ENCODE results near the gene TLR6.

TLR6 gene

DNA sequence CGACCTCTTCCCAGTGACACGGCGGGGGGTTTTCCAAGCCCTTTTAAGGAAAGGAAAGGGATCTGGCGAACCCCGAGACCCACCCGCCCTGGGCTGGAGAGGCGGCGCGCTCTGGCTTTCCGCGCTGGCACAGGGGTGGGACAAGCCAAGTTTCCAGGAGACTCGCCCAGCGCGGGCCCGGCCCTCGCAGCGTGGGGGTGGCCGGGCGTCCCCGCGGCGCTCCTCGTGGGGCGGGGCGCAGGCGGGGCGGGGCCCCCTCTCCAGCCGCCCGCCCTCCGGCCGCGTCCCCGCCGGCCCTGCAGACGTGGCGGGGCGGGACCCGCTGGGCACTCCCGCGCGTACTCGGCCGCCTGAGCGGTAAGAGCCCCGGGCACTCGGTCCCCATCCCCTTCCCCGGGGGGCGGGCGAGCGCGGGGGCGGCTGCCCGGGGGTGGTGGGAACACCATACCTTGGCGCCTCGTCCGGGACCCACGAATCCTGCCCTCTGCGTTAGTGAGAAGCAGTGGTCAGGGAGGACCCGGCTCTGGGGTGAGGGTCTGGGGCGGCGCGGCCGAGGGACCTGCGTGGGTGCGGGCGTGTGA lies 11.0 kb upstream of the TLR6 start, which contains the start of gene FAM114A1:
FAM114A1 (plus strand) TSS at position 329 of the 581 bp plus-strand sequence. CDS start 10,273 bp downstream, outside the sequence.
- peak; percentile 92 for DNase-seq

DNA sequence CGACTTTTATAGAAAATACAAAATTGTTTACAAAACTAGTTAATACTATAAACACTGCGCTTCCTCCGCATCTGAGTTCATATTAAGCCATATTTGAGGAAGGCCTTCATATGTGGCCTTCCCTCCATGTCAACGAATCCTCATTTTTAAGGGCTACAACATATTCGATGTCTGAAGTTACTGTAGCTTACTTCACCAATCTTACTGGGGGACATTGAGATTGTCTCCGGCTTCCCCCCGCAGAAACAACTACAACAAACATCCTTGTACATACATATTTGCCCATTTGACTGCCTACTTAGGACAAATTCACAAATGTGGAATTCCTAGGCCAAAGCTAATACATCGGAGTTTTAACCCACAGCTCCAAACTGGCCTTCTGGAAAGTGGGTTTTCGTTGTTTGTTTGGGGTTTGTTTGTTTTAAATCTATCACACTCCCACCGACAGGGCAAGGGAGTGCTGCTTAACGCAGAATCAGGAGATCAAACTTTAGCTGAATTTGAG lies 10.4 kb upstream of the TLR6 start:
- no peak for DNase-seq

DNA sequence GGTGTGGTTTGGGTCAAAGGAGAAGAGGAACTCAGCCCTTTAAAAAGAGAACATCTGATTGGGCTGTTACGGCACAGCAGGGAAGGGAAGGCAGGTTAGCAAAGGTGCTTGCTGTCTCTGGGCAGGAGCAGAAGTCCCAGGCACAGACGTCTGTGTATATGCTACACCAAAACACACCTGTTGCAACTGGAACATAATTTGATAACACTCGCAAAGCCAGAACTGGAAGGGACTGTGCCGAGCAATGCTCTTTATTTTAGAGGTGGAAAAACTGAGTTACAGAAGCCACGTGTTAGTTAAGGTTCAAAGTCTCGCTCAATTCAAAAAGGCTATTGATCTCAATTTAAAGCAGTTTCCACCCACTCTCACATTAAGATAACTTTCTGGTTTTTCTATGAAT lies 8.8 kb upstream of the TLR6 start:
- DNase-seq: no peak

DNA sequence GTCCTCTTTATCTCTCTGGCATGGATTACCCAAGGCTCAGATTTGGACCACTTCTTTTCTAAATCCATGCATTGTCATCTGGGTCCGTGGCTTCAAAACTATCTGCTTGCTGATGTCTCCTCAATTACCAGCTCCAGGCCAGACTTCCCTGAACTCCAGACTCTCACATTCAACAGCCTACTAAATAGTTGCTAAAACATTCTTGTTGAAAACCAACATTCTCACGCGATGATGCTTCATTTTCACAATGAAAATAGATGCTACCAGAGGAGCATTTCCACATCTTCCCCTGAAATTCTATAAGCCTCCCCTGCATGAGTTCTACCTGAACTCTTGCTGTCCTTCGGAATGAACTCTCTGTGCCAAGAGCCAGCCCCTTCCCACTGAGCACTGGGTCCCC lies 5.2 kb upstream of the TLR6 start:
- peak; percentile 61 for DNase-seq

DNA sequence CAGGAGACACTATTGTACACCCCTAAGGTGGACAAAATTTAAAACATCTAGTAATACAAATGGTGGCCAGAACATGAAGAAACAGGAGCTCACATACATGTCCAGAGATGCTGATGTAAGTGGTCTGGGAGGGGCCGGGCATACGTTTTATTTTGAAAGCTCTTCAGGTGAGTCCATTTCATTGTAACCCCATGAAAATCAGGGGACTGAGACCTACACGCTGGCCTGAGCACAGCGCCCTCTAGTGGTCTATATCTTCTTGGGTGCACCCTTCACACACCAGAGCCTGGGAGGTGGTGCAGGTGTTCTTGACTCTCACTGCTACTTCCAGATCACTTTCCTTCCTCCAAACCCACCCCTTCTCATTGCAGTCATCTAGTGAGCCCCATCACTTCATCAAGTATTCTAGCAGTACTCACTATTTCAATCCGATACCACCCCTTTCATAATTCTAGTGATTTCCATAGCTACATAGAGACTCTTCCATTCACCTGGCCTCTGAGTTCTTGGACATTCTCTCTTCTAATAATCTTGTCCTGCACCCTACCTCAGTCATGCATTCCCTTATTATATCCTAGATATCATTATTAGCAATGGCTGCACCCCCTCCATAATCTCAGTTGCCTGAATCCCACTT lies 4.3 kb upstream of the TLR6 start:
- DNase-seq: peak; percentile 7

DNA sequence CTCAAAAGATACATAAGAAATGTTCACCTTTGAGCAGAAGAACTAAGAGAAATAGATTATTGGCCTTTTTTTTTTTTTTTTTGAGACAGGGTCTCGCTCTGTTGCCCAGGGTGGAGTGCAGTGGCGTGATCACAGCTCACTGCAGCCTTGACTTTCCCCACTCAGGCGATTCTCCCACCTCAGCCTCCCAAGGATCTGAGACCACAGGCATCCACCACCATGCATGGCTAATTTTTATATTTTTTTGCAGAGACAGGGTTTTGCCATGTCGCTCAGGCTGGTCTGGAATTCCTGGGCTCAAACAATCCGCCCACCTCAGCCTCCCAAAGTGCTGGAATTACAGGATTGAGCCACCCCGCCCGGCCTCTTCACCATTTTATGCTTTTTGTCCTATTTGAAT lies 2.9 kb upstream of the TLR6 start:
- no peak for DNase-seq

DNA sequence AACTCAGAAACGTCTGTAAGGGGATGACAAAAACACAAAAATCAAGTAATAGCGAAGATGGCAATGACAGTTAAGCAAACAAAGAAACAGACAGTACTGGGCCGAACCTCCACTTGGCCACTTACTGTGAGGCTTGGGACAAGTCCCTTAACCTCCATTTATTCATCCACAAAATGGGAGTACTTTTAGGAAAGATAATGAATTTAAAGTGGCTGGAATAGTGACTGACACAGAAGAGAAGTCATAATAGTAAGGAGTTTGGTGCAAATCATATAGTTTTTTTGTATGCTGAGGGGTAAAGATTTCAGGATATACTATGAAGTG lies 1.4 kb upstream of the TLR6 start:
- no peak for DNase-seq

DNA sequence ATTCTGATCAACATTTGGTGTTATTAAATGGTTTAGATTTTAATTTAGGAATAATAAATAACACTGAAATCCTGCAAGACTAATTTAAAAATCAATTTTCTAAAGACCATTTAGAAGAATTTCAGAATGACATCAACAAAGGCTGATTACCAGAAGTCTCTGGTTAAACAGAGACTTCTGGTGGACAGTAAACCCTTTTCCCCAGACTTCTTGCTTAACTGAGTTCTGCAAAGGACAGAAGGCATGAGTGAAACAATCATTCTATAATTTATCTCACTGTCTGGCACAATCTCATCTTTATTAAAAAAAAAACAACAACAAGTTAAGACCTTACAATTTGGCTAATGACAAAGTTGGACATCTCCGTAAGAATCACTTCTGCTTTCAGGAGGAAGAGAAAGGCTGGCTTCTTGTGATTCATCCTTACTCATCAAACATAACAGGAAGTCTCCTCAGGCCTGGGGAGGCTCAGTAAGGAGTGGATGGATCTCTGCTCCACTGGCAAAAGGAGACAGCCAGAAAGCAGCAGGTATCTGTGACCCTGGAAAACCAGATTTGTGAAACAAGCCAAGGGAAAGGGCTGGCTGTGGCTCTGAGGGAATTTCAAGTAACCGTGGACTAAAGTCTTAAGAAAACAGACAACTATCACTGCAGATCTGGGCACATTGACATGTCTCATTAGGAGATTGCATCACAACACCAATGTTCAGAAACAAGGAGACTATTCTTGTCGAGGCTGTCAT lies 908 bp upstream of the TLR6 start:
- DNase-seq: peak; percentile 92

DNA sequence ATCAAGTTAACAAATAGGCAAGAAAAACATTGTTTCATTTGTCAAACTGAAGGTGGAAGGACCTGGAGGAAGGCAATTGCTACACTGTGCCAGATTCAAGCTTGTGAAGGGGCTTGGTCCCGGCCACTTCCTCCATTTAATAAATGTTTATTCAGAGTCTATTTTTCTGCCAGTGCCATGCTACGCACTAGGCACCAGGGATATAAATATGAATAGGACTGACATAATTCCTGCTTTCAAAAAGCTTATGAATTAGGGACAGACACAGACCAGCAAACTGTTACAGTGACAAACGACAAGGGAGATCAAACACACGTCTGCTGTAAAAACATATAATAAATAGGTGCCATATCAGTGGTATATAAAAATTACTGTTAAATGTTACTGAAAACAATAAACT lies 571 bp downstream of the TLR6 start:
- no peak for DNase-seq

DNA sequence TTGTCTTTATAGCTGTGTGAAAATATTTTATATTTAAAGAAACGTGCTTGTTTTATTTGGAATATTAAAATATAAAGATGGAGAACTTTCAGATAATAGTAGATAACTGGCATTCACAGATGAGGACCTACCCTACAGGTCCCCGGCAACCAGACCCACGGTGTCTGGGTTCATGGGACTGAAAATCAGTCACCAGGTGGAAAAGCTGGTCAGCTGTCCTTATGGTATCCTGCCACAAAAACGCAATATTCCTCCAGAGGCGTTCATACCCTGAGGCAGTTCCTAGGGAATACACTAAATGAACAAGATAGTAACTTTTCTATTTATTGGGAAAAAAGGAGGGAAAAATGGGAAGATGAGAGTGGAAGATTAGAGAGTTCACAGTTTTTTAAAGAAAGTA lies 1.2 kb downstream of the TLR6 start:
- no peak for DNase-seq

DNA sequence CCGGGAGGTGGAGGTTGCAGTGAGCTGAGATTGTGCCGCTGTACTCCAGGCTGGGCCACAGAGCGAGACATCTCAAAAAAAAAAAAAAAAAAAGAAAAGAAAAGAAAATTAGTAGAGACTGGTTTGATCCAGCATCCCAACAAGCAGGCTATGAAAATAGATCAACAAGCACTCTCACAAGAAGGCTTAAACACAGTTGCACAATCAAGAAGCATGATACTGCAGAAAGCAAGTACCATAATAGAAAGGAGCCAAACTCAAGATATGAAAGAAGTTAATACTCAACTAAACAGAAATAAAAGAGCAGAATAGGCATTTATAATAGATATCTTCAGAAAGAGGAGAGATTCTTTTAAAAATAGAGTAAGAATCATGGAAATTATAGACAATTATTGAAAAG lies 10.6 kb downstream of the TLR6 start:
- no peak for DNase-seq

DNA sequence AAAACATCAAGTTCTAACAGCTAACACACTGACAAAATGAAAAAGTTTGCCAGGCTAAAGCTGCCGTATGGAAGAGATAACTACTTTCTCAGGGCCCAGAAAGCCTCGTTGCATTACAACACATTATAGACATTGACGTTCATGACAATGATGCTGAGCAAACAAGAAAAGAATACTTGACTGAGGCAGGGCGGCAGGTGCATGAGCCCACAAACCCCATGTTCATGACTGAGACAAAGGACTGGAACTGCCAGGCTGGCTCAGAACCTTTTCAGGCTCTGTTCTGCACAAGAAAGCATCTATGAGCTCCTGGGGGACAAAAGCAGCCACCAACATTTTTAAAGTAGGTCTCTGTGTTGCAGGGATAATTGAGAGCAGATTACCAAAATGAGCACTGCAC lies 13.6 kb downstream of the TLR6 start:
- DNase-seq: no peak

DNA sequence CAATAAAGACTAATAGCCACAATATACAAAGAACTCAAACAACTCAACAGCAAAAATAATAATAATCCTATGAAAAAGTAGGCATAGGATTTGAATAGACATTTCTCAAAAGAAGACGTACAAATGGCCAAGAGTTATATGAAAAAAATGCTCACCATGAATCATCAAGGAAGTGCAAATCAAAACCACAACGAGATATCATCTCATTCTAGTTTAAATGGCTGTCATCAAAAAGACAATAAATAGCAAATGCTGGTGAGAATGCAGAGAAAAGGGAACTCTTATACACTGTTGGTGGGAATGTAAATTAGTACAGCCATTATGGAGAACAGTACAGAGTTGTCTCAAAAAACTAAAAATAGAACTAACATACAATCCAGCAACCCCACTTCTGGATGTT lies 18.8 kb downstream of the TLR6 start:
- peak; percentile 76 for DNase-seq

DNA sequence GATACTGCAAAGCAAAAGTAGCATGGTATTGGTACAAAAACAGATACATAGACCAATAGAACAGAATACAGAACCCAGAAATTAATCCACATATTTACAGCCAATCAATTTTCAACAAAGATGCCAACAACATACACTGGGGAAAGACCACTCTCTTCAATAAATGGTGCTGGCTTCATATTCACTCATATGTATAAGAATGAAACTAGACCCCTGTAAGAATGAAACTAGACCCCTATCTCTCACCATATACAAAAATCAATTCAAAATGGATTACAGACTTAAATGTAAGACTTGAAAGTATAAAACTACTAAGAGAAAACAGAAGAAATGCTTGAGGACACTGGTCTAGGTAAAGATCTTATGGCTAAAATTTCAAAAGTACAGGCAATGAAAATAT lies 19.3 kb downstream of the TLR6 start:
- no peak for DNase-seq

DNA sequence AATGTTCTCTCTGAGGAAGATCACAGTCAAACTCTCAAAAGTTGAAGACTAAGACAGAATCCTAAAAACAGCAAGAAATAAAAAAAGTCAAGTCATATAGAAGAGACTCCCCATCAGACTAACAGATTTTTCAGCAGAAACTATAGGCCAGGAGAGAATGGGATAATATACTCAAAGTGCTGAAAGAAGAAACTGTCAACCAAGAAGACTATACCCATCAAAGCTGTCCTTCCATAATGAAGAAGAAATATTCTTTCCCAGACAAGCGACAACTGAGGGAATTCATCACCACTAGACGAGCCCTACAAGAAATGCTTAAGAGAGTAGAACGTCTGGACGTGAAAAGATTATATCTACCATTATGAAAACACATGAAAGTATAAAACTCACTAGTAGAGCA lies 22.0 kb downstream of the TLR6 start:
- DNase-seq: no peak

DNA sequence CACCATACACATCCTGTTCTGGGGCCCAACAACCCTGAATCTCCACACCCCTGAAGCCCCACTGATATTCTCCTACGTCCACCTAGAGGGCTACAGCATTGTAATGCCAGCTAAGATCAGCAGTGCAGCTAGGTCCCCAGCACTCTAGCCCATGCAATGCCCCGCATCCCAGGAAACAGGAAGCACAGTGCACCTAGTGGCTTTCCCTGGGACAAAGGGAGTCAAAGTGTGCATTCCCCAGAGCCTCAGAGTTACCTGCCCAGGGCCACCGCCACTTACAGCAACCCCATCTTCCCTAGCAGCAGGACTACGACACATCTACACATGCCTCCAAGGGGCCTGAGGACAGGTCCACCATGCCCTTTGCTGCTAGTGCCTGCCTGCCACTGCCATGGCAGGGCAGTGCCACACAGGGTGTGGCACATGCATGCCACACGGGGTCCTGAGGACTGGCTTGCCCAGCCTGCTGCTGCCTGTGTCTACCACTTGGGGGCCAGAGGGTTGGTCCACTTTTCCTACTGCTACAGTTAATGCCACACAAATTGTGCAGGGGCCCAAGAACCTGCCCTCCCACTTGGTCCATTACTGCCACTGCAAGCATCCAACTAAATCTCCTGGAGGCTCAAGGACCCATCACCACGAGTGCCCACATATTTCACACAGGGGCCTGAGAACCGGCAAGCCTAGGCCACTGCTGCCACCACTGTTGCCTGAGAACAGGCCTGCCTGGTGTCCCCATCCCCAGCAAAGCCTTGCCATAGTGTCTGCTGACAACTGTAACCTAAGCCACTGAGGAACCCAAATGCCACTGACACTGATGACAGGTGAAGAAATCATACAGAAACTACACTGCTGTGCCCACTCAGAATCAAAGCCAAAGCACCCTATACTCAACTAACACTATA lies 23.7 kb downstream of the TLR6 start:
- DNase-seq: no peak

DNA sequence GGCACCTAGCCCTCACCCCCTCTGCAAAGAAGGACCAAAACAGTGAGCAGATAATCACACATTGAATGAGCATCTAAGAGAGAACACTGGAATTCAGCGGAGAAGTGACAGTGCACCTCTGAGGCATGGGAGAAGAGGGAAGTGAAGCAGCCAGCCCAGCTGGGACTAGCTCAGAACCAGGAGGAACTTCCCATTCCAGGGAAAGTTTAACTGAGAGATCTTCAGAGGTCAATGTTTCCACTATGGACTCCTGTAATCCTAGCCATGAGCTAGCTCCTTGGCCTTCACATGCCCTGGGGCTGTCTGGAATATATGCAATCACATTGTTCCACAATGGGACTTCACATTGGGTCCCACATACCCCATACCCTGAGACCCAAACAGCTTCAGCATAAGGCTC lies 24.4 kb downstream of the TLR6 start:
- DNase-seq: no peak

DNA sequence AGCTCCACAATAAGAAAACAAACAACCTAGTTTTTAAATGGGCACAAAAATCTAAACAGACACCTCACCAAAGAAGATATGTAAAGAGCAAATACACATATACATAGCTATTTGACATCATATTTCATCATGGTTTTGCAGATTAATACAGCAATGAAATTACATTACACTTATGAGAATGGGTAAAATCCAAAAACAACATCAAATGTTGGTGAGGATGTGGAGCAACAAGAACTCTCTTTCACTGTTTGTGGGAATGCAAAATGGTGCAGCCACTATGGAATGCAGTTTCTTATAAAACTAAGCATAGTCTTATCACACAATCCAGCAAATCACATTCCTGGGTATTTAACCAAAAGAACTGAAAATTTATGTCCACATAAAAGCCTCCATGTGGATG lies 25.0 kb downstream of the TLR6 start:
- DNase-seq: peak; percentile 67

DNA sequence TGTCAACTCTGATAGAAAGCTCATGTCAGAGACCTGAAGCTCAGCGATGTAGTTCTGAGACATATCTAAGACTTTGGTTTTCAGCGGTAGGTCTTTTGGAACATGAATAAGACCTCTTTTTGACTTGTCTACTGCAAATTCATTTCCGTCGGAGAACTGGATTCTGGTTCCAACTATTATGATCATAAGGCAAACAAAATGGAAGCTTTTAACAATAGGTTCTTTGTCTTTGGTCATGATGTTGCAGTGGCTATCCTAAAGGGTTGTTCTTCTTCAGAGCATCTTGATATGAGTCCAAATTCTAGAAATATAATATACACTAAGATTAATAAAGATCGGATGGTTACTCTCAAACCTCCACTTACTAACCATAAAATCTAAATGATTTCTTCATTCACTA lies 27.4 kb downstream of the TLR6 start:
- DNase-seq: no peak

DNA sequence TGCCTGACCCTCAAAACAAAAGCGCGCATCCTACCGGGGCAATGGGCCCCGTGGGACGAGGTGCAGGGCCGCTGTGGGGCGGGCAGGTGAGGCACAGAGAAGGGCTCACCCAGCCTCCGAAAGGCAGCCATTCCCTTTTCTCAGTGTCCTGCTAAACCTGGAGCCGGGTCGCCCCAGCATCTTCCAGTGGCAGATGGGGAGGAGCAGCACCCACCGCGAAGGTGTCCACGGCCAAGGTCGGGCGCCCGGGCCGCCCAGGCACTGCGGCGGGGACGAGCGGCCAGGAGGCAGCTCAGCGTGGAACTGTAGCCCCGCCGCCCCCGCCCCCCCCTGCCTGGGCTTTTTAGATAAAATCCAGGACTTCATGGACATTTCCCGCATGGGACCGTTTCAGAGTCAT lies 32.9 kb downstream of the TLR6 start:
- no peak for DNase-seq

DNA sequence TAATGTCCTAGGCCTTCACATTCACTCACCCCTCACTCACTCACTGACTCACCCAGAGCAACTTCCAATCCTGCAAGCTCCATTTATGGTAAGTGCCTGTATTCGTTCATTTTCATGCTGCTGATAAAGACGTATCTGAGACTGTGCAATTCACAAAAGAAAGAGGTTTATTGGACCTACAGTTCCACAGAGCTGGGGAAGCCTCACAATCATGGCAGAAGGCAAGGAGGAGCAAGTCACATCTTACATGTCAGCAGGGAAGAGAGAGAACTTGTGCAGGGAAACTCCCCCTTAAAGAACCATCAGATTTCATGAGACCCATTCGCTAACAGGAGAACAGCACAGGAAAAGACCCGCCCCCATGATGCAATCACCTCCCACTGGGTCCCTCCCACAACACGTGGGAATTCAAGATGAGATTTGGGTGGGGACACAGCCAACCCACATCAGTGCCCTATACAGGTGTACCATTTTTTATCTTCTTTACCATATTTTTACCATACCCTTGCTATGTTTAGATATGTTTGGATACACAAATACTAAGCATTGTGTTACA lies 33.8 kb downstream of the TLR6 start:
- DNase-seq: no peak

DNA sequence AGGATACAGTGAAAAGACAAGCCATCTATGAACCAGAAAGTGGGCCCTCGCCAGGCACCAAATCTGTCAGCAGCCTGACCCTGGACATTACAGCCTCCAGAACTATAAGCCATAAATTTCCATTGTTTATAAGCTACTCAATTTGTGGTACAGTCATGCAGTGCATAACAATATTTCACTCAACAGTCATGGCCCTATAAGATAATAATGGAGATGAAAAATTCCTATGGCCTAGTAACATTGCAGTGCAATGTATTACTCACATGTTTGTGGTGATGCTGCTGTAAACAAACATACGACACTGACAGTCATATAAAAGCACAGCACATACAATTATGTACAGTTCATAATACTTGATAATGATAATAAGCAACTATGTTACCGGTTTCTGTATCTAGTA lies 34.9 kb downstream of the TLR6 start:
- DNase-seq: peak; percentile 32
